Testis (tissue), 2 donors: Measurements from ENCODE around the gene TOMM40L.

ENCODE experiments used
- CTCF ChIP-seq, 3 experiments: fragments of 450-650 bp in 2 of 3; fragments of 200-600 bp in 1 of 3; sonication (generic) in 1 of 3; IDR thresholded peaks; one replicate each; pipeline ENCODE4 v1.5.1; 2016 to 2019; ENCODE audit warnings: antibody characterized with exemption in 3 of 3, mild to moderate bottlenecking in 2 of 3, moderate library complexity in 1 of 3
- POLR2A ChIP-seq: fragments of 450-650 bp; IDR thresholded peaks from one replicate; pipeline ENCODE4 v1.6.1; 2017; ENCODE audit warnings: antibody characterized with exemption, mild to moderate bottlenecking, moderate library complexity

- TF ChIP-seq CTCF (IDR thresholded peaks at IDR 0.05) (no peak), POLR2A (no peak)
Measured at GRCh38 chr1:161206411-161207140, 19.3 kb upstream of the TOMM40L start.
